A673 (cell line): ENCODE measurements around the gene TNFRSF14. TPM values are rescaled to one million over a fixed set of nuclear protein-coding genes. Genes with fewer than 3 reads are reported as not detected.
"Not testable (repeated sequence)": the region's sequence is repeated elsewhere in the genome, so short reads cannot be mapped to it uniquely, and the experiment has no call there.

Experiments
- BruUV-seq: library from RNA; stranded (reverse); fragments of 400-500 nt; replicated peaks from 2 replicates; lab custom pipeline; 2021; lab: Mats Ljungman, UMichigan
- CTCF ChIA-PET: fragments of 300-600 bp; sonication (Branson Sonifier 250); formaldehyde crosslinking; loops from one replicate; lab custom pipeline; 2022; ENCODE audit warnings: antibody characterized with exemption; lab: Charles Lee
- POLR2A ChIA-PET: fragments of 300-600 bp; sonication (Branson Sonifier 250); formaldehyde crosslinking; loops from one replicate; lab custom pipeline; 2022; ENCODE audit warnings: antibody characterized with exemption; ENCODE audit not compliant: low non-redundant PET; lab: Charles Lee
- DNase-seq: peaks from one replicate; pipeline ENCODE4 v3.0.0-alpha.2; 2015; ENCODE audit warnings: low spot score
- H3K27ac ChIP-seq: fragments of 200-600 bp; sonication (generic); 2 replicates; pipeline ENCODE4 v1.5.1; 2016; ENCODE audit warnings: mixed run types, low read depth, mild to moderate bottlenecking, mixed read lengths, antibody characterized with exemption, low read length; ENCODE audit not compliant: poor library complexity, severe bottlenecking
- H3K27me3 ChIP-seq: fragments of 200-600 bp; sonication (generic); replicated peaks from 2 replicates; pipeline ENCODE4 v1.6.1; 2017; ENCODE audit warnings: mixed run types, low read depth, mild to moderate bottlenecking, mixed read lengths, antibody characterized with exemption, low read length; ENCODE audit not compliant: insufficient read depth, poor library complexity
- H3K36me3 ChIP-seq: fragments of 200-600 bp; sonication (generic); 2 replicates; pipeline ENCODE4 v1.6.1; 2016; ENCODE audit warnings: mixed run types, mild to moderate bottlenecking, mixed read lengths, antibody characterized with exemption, low read length; ENCODE audit not compliant: insufficient read depth, poor library complexity, severe bottlenecking
- H3K4me1 ChIP-seq: fragments of 200-600 bp; sonication (generic); 2 replicates; pipeline ENCODE4 v1.6.1; 2017; ENCODE audit warnings: mixed run types, mild to moderate bottlenecking, mixed read lengths, antibody characterized with exemption, low read length; ENCODE audit not compliant: insufficient read depth, poor library complexity, severe bottlenecking
- H3K4me3 ChIP-seq: fragments of 200-600 bp; sonication (generic); 2 replicates; pipeline ENCODE4 v1.5.1; 2016; ENCODE audit warnings: low read depth, mixed run types, mild to moderate bottlenecking, mixed read lengths, low read length; ENCODE audit not compliant: poor library complexity, severe bottlenecking
- H3K9me3 ChIP-seq: fragments of 200-600 bp; sonication (generic); 2 replicates; pipeline ENCODE4 v1.6.1; 2016; ENCODE audit warnings: mixed run types, low read depth, mild to moderate bottlenecking, mixed read lengths, antibody characterized with exemption, low read length; ENCODE audit not compliant: poor library complexity, severe bottlenecking
- EZH2 ChIP-seq: fragments of 200-600 bp; sonication (generic); IDR thresholded peaks from 2 replicates; pipeline ENCODE4 v1.6.1; 2017; ENCODE audit warnings: borderline replicate concordance, low read depth, mild to moderate bottlenecking, mixed read lengths, antibody characterized with exemption, low read length; ENCODE audit not compliant: poor library complexity, severe bottlenecking
- intact Hi-C: fragments of 100-400 bp; cut with micrococcal nuclease; formaldehyde crosslinking; loops from one replicate; pipeline ENCODE4 v1.10.0; 2022; ENCODE audit not compliant: unreplicated experiment
- total RNA-seq: library from RNA; stranded (reverse); gene quantifications from 2 replicates; pipeline ENCODE4 v1.2.3, GENCODE V29; 2021
- TF ChIP-seq, protein P1 (sequence below): fragments of 300-800, 200-600 bp; sonication (generic); conservative IDR thresholded peaks from 2 replicates; pipeline ENCODE4 v1.5.1; 2017; ENCODE audit warnings: low read depth, mild to moderate bottlenecking, antibody characterized with exemption, low read length, moderate library complexity, mixed read lengths

The TNFRSF14 gene
- total RNA-seq, 1 experiment from 2014 or later, result 4.6 TPM

- no peak overlapping the region for H3K27ac ChIP-seq
- H3K36me3 ChIP-seq, result no peaks in the 10 kb centered on the region
- no peak for TF ChIP-seq EZH2
- TF ChIP-seq, protein P1, sequence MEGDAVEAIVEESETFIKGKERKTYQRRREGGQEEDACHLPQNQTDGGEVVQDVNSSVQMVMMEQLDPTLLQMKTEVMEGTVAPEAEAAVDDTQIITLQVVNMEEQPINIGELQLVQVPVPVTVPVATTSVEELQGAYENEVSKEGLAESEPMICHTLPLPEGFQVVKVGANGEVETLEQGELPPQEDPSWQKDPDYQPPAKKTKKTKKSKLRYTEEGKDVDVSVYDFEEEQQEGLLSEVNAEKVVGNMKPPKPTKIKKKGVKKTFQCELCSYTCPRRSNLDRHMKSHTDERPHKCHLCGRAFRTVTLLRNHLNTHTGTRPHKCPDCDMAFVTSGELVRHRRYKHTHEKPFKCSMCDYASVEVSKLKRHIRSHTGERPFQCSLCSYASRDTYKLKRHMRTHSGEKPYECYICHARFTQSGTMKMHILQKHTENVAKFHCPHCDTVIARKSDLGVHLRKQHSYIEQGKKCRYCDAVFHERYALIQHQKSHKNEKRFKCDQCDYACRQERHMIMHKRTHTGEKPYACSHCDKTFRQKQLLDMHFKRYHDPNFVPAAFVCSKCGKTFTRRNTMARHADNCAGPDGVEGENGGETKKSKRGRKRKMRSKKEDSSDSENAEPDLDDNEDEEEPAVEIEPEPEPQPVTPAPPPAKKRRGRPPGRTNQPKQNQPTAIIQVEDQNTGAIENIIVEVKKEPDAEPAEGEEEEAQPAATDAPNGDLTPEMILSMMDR, result no peak
- intact Hi-C loops, result no loop called here
- H3K27me3 ChIP-seq, result peaks cover 7% of the 10 kb centered on the region
- no peak overlapping the region for H3K4me3 ChIP-seq
- no TSS peak for BruUV-seq
- CTCF ChIA-PET, result no interaction called here
- H3K4me1 ChIP-seq, result no peaks in the 10 kb centered on the region
- POLR2A ChIA-PET, result no interaction called here
- H3K9me3 ChIP-seq, result no peaks in the 10 kb centered on the region
- no peak for DNase-seq
Observed at GRCh38 chr1:2575801-2576663, 19.9 kb downstream of the TNFRSF14 start.

DNA sequence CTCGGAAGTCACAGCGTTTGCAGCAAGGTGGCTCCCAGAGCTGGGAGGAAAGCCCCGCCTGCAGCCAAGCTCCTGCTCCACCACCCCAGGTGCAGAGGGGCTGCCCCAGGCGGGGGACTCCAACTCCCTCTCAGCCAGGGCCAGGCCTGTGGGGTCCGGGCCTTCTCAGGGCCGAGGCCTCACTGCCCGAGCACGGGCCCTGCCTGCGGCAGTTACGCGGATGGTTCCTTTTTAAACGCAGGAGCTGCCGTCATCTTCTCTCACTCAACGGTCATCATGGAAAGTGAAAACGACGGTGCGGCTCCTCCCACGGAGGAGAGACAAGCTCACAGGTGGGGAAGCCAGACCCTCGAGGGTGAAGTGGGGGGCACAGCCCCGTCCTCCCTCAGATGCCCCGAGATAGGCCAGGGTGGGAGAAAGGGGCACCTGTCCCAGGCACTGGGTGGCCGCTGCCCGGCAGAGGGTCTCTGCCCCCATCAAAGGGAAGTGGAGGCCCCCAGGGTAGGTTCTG lies 21.4 kb downstream of the TNFRSF14 start:
- H3K36me3 ChIP-seq, H3K4me3 ChIP-seq, BruUV-seq, H3K4me1 ChIP-seq, POLR2A ChIA-PET, H3K27ac ChIP-seq, H3K27me3 ChIP-seq, H3K9me3 ChIP-seq, DNase-seq, intact Hi-C loops: not testable (repeated sequence)
- CTCF ChIA-PET, result interaction anchor here (0.6 kb wide), 1 partner anchor 32 kb away, joined by 4 read pairs; no protein-coding TSS in a partner anchor

GRCh38 chr1:2578758-2579118 lies 22.6 kb downstream of the TNFRSF14 start:
- ChIA-PET POLR2A (no interaction called here), CTCF (no interaction called here)
- Histone ChIP-seq H3K27me3 (no peaks in the 10 kb centered on the region), H3K4me1 (no peaks in the 10 kb centered on the region), H3K27ac (no peak overlapping the region), H3K4me3 (no peak overlapping the region), H3K9me3 (no peaks in the 10 kb centered on the region), H3K36me3 (no peaks in the 10 kb centered on the region)
- intact Hi-C loops, result no loop called here
- TF ChIP-seq, protein P1, result no peak
- TF ChIP-seq EZH2, result no peak
- no peak for DNase-seq
- BruUV-seq, result no TSS peak

- H3K4me3 ChIP-seq, result no peak overlapping the region
- ChIA-PET POLR2A (no interaction called here), CTCF (no interaction called here)
- no peak for TF ChIP-seq EZH2
- TF ChIP-seq, protein P1, result no peak
- DNase-seq, result no peak
- H3K9me3 ChIP-seq, result no peaks in the 10 kb centered on the region
- no peaks in the 10 kb centered on the region for H3K27me3 ChIP-seq
- BruUV-seq, result no TSS peak
- no peak overlapping the region for H3K27ac ChIP-seq
- H3K36me3 ChIP-seq, result no peaks in the 10 kb centered on the region
- peaks cover 7% of the 10 kb centered on the region for H3K4me1 ChIP-seq
- intact Hi-C loops, result no loop called here
Observed at GRCh38 chr1:2580691-2581090, 24.5 kb downstream of the TNFRSF14 start.
